Hepatocyte (in vitro differentiated cells): ENCODE measurements around the gene TNXB.

ENCODE experiments used
- EZH2phosphoT487 ChIP-seq: fragments of 200-600 bp; sonication (generic); IDR thresholded peaks from one replicate; pipeline ENCODE4 v1.6.1; 2018; ENCODE audit warnings: antibody characterized with exemption, mild to moderate bottlenecking, low read depth, moderate library complexity; ENCODE audit not compliant: unreplicated experiment, severe bottlenecking
- TF ChIP-seq, protein P1 (sequence below): fragments of 200-600 bp; sonication (generic); IDR thresholded peaks from 2 replicates; pipeline ENCODE4 v1.5.1; 2016; ENCODE audit warnings: antibody characterized with exemption, mild to moderate bottlenecking; ENCODE audit not compliant: poor library complexity

DNA sequence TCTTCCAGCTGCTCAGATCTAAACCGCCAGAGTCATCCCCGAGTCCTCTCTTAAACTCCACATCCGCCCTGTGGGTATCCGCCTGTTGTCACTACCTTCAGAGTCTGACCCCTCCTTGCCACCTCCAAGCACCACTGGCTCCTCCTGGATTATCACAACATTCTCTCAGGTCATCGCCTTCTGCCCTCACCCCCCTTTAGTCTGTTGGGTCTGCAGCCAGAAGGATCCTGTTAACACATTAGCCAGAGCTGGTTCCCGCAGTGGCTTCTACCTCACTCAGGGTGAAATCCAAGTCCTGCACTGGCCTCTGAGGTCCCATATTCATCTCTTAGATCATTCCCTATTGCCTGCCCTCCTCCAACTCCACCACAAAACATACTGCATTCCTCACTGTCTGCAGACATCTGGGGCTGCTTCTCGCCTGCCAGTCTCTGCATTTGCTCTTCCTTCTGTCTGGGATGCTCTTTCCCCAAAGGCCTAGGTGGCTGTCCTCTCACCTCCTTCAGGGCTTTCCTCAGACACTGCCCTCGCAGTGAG, 34.1 kb downstream of the TNXB start:
- TF ChIP-seq, protein P1, sequence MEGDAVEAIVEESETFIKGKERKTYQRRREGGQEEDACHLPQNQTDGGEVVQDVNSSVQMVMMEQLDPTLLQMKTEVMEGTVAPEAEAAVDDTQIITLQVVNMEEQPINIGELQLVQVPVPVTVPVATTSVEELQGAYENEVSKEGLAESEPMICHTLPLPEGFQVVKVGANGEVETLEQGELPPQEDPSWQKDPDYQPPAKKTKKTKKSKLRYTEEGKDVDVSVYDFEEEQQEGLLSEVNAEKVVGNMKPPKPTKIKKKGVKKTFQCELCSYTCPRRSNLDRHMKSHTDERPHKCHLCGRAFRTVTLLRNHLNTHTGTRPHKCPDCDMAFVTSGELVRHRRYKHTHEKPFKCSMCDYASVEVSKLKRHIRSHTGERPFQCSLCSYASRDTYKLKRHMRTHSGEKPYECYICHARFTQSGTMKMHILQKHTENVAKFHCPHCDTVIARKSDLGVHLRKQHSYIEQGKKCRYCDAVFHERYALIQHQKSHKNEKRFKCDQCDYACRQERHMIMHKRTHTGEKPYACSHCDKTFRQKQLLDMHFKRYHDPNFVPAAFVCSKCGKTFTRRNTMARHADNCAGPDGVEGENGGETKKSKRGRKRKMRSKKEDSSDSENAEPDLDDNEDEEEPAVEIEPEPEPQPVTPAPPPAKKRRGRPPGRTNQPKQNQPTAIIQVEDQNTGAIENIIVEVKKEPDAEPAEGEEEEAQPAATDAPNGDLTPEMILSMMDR, result no peak
- no peak for TF ChIP-seq EZH2phosphoT487
